HG03442 (cell line): ENCODE data around the gene CLEC4A.
"Not testable (repeated sequence)": the region's sequence is repeated elsewhere in the genome, so short reads cannot be mapped to it uniquely, and the experiment has no call there.

Experiments used
- ATAC-seq: cut with Tn5 transposase; IDR thresholded peaks from one replicate; pipeline ENCODE4 v1.9.1; 2021; ENCODE audit warnings: mild to moderate bottlenecking, moderate library complexity; ENCODE audit not compliant: unreplicated experiment

The CLEC4A gene

DNA sequence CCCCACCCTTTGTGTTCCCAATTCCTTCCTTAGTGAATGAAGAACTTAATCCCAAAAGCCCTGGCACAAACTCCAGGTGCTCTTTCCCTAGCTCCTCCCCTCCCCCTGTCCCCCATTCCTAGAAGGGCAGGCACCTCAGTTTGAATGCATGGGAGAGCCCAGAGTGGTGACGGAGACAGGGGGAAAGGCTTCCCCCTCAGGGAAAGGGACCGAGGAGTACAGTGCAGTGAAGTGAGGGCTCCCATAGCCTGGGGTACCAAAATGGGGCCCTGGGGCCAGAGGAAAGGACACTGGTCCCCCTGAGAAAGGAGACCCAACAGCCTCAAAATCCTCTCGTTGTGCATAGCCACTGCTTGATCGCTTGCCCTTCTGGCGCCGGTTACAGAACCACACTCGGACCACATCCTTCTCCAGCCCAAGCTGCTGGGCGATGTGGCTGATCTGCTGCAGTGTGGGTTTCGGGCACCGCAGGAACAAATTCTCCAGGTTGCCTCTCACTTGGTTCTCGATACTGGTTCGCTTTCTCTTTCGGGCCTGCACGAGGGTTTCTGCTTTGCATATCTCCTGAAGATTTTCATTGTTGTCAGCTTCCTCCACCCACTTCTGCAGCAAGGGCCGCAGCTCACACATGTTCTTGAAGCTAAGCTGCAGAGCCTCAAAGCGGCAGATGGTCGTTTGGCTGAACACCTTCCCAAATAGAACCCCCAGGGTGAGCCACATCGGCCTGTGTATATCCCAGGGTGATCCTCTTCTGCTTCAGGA lies 10.4 kb downstream of the CLEC4A start:
- not testable (repeated sequence) for ATAC-seq

DNA sequence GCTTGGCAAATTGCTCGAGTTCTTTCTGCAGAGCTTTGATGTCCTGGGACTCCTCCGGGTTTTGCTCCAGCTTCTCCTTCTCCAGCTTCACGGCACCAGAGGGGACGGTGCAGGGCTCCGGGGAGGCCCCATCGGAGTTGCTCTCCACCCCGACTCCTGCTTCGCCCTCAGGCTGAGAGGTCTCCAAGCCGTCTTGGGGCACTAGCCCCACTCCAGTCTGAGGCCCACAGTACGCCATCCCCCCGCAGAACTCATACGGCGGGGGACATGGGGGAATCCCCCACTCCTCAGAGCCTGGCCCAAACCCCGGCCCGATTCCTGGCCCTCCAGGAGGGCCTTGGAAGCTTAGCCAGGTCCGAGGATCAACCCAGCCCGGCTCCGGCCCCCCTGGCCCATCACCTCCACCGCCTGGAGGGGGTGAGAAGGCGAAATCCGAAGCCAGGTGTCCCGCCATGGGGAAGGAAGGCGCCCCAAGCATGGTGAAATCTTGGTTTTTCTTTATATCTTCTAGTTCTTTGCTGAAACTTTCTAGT lies 11.0 kb downstream of the CLEC4A start:
- not testable (repeated sequence) for ATAC-seq

DNA sequence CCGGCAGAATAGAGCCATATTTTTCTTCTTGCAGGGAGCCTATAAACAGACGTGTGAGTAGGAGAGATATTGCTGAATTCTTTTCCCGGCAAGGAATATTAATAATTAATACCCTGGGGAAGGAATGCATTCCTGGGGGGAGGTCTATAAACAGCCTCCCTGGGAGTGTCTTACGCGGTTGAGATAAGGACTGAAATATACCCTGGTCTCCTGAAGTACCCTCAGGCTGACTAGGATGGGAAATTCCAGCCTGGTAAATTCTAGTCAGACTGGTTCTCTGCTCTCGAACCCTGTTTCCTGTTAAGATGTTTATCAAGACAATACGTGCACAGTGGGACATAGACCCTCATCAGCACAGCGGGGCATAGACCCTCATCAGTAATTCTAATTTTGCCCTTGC lies 18.2 kb downstream of the CLEC4A start:
- not testable (repeated sequence) for ATAC-seq

DNA sequence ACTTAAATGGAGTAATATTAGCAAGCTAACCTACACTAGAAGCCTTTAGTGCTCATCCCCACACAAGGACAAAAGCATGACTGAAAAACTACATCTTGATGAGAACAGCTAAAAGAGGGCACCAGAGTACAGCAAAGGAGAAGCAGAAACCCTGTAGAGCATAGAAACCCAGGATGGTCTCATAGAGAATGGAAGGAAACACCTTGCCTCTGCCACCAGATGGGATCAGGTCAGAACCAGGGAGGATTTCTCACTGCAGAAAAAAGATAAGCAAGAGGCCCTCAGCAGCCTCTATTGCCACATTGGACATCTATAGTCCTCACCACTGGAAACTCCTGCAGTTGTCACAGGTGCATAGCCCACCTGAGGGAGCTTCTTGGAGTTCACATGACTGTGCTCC lies 19.8 kb downstream of the CLEC4A start:
- no peak for ATAC-seq

DNA sequence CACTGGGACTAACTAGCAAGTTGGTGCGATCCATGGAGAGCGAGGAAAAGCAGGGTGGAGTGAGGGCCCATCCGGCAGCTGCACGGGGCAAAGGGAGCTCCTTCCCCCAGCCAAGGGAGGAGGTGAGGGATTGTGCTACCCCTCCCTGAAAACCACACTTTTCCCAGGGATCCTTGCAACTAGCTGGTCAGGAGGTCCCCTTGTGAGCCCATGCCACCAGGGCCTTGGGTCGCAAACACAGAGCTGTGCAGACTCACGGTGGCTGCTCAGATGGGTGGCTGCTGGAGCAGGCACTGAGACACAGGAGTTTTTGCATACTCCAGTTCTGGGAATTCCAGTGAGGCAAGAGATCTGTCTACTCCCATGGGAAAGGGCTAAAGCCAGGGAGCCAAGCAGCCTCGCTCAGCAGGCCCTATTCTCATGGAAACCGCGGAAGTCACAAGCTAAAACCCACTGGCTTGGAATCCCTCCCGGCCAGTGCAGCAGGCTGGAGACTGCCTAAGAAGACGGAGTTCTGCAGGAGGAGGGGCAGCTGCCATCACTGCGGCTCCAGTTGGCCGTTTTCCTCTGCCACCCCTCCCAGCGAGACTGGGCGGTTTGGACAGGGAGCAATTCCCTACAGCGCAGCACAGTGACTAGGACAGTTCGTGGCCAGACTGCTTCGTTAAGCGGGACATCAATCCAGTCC lies 22.5 kb downstream of the CLEC4A start:
- ATAC-seq, result no peak

DNA sequence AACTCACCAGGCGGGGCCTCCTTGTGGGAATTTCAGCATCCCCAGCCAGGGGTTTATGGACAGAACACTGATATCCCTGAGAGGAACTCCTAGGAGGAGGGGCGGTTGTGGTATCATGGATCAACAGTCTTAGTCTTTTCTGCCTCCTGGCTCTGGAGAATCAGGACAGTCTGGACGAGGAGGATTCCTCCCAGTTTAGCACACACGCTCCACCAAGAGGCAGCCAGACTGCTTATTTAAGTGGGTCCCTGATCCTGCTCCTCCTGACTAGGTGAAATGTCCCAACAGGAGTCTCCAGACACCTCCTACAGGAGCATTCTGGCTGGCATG lies 23.0 kb downstream of the CLEC4A start:
- ATAC-seq, result no peak

DNA sequence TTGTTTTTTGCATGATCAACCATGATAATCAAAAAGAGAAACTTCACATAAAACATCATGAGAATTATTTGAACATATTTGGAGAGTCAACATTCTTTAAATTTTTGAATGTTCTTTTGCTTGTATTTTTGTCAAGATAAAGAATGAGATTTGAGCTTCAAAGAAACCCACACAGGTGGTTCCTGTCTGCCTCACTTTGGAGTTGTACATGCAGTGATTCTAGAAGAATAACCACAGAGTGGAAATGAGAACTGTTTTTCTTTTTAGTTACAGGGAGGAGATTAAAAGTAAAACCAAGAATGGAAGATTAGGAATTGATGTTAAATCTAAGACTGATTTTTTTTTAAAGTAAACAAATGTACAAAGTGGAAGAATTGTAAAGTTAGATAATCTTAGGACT lies 31.1 kb downstream of the CLEC4A start:
- ATAC-seq, result no peak

DNA sequence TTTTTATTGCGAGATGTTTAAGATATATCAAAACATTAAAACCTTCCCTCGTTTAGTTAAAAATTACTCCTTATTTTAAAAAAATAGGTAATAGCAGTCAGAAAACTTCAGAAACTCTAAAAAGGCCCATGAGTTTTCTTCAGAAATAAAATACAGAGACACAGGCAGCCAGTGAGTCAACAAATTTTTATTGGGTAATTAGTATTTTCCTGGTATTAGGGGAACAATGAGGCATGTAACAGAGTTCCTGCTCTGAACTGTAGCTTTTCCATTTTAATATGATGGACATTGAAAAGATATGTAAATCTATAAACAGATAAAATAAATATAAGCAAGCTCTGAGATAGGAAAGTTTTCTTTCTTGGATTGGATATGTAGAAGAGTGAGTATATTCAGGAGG lies 33.0 kb downstream of the CLEC4A start:
- no peak for ATAC-seq

DNA sequence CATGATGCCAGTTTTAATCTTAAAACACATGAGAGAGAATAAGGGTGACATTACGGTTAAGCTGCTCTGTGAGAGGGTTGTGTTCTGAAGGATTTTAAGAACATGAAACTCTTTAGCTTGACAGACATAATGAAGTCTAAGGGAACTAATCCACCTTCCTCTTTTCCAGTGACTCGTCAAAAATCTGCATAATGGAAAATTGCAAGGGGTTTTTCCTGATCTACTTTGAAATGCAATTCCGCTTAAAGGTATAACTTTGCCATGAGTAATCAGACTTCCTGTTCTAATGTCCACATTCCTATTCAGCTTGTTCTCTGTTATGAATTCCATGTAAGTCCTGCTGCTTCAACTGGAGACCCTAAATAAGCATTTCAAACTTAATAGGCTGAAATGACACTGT lies 33.4 kb downstream of the CLEC4A start, which contains the start of gene ZNF705A:
Gene ZNF705A, plus strand, starts transcription at position 171 of the 400 bp plus-strand sequence. CDS start 15,611 bp downstream, outside the sequence.
- no peak for ATAC-seq

DNA sequence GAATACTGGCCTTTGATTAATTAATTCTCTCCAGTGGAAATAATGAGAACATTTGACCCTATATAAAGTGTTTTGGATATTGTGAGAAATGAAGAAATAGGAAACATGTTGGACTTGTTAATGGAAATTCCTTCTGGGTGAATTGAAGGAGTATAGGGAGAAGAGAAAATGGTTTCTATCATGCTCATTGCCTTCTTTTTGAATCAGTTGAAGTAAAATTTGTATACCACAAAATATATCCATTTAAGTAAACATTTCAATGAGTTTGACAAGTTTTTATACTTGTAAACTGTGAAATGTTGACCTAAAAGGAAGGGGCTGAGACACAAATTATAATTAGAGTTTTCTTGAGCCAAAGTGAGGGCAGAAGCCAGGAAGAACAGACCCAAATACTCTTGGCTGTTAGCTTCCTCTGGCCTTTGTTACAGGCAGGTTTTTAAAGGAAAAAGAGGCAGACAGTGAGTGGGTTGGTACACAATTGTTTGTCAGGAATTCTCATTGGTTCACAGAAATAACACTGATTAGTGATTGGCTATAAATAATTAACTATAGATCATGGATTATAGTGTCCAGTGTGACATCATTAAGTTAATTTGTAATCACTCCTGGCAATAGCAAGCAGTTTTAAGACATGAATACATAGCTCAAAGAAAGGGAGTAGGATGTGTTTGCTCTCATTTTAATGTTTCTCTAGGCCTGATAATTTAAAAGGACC lies 34.2 kb downstream of the CLEC4A start:
- no peak for ATAC-seq

DNA sequence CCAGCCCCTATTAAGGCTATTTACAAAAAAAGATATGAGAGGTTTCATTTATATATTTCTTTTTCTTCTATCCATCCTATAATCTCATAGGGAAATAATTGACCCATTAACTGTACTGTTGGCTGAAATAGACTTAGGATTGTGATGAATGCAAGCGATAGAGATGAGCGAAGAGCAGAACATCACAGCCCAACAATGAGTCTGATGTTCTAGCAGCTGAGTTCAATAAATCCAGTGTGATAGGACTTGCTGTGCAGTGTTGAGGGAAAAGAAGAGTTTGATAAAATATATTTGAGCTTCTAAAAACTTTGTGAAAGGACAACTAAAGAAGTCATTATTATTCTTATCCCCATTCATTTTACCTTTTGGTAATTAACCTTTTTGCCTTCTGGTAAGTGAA lies 49.5 kb downstream of the CLEC4A start:
- not testable (repeated sequence) for ATAC-seq

DNA sequence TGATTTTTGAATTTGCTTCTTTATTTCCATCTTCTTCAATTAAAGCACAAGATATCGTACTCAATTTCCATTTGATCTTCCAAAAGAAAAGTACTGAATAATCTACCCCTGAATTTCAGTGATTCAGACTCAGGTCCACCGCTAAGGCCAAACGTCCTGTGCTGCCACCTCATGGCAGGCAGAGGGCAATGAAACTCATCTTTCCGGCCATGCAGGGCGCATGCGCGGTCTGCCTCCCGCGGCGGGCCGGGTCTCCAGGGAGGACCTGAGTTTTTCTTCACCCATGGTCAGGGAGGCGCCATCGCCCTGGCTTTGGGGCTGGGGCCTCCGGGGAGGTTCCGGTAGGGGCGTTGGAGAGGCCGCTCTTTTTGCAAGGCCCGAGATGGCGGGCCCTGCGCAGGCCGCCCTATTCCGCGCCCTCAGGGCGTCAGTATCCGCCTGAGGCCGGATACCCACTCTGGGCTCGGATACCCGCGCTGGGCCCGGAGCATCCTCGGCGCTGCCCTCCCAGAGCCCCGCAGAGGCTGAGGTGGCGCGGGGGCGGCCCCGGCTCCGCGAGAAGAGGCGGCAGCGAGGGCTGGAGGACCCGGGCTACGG lies 56.7 kb downstream of the CLEC4A start:
- ATAC-seq, result not testable (repeated sequence)

DNA sequence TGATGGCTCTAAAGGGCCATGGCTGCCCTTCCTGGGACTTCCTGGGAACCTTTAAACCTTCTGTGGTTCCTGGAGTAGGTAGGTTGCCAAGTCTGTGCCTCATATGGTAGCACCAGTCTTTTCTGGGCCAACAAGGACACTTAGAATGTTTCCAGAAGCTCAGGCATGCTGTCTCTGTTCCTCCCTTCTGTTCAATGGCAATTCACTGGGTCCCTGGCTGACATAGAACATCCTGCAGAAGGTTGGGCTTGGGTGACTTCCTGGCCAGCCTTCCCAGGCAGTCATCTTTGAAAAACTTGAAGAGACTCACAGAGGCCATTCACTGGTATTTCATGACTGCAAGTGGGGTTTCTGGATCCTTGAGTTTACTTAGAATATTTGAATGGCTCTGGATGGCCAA lies 57.9 kb downstream of the CLEC4A start:
- not testable (repeated sequence) for ATAC-seq

DNA sequence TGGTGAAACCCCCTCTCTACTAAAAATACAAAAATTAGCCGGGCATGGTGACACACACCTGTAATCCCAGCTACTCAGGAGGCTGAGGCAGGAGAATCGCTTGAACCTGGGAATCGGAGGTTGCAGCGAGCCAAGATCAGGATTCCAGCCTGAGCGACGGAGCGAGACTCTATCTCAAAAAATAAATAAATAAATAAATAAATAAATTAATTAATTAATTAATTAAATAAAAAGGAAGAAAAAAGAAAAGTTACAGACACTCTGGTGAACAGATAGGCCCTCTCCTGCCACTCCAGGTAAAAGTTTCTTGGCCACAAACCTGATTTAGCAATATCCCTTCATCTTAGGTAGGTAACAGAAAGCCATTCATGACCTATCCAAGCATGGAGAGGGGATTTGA lies 59.5 kb downstream of the CLEC4A start:
- ATAC-seq, result not testable (repeated sequence)

DNA sequence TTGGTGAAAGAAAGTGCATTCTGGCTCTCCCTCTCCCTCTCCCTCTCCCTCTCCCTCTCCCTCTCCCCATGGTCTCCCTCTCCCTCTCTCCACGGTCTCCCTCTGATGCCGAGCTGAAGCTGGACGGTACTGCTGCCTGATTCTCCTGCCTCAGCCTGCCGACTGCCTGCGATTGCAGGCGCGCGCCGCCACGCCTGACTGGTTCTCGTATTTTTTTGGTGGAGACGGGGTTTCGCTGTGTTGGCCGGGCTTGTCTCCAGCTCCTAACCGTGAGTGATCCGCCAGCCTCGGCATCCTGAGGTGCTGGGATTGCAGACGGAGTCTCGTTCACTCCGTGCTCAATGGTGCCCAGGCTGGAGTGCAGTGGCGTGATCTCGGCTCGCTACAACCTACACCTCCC lies 59.9 kb downstream of the CLEC4A start:
- not testable (repeated sequence) for ATAC-seq

DNA sequence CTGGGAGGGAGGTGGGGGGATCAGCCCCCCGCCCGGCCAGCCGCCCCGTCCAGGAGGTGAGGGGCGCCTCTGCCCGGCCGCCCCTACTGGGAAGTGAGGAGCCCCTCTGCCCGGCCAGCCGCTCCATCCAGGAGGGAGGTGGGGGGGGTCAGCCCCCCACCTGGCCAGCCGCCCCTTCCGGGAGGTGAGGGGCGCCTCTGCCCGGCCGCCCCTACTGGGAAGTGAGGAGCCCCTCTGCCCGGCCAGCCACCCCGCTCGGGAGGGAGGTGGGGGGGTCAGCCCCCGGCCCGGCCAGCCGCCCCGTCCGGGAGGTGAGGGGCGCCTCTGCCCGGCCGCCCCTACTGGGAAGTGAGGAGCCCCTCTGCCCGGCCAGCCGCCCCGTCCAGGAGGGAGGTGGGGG lies 60.8 kb downstream of the CLEC4A start:
- not testable (repeated sequence) for ATAC-seq

DNA sequence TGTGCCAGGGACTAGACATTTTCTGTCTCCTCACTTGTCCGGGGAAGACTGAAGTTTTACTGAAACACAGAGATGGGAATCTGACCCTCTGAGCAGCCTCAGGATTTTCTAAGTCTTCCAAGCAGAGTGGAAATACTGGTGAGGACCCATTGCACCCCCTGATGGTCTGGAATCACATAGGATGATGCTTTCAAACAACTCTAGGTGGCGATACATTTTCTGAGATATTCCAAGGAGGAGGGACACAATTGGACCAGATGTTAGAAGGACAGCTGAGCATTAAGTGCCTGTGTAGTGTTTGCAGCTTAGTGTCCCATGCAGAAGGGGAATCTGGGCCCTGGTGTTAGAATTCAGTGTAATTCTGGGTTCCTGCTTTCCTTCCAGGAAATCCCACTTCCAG lies 64.7 kb downstream of the CLEC4A start:
- ATAC-seq, result not testable (repeated sequence)
